ENCODE measurements around the gene PLSCR3. TPM values are rescaled to one million over a fixed set of nuclear protein-coding genes. Genes with fewer than 3 reads are reported as not detected.

The PLSCR3 gene
- total RNA-seq, 5 donors from 2014 or later (not counting 1 experiment from before 2014, with no cell fraction given) = 101 to 145 (median 140) TPM

GRCh38 chr17:7436556-7437368 lies 42.4 kb upstream of the PLSCR3 start:
- H3K27ac ChIP-seq (ENCODE audit: low read length) = peak overlapping the region; percentile 83
- ChIA-PET POLR2A (interaction anchor here (0.5 to 2.9 kb wide), 4 partner anchors 19 to 250 kb away, joined by 4 to 21 read pairs (median 6); partner anchors contain the start of genes POLR2A (in 1 of the 2) and TP53 (in 1 of the 2)), CTCF (interaction anchor here (0.5 to 2.9 kb wide), 22 partner anchors 9 to 391 kb away, joined by 3 to 26 read pairs (median 5); partner anchors contain the start of genes GABARAP (in 1 of the 2), SOX15 (in 1 of the 2), TMEM256 (in 1 of the 2) and TP53 (in 1 of the 2))
- Mint-ChIP-seq H3K27me3 (peaks cover 14 to 28% of the 10 kb centered on the region in 2 donors), H3K9me3 (no peaks in the 10 kb centered on the region), H3K27ac (peak overlapping the region; percentile 95 to 96), H3K36me3 (no peaks in the 10 kb centered on the region), H3K4me3 (peak overlapping the region; percentile 92 to 96 (median 93)), H3K4me1 (peaks cover 41 to 48% (median 45%) of the 10 kb centered on the region in 3 donors)
- no peaks in the 10 kb centered on the region for H3K9me3 ChIP-seq
- ATAC-seq (replicated peaks in 1 of 4) (peak; percentile 66 to 70 (median 68)), DNase-seq (peak; percentile 62 to 91 (median 77))
- WGBS (ENCODE audit: insufficient coverage) = 13% methylated on average over 92 of the region's 92 CpGs
- H3K36me3 ChIP-seq (ENCODE audit: control insufficient read depth in 2 of 2, extremely low read depth in 1 of 2, insufficient read depth in 1 of 2, low read length in 1 of 2) = no peaks in the 10 kb centered on the region
- H3K27me3 ChIP-seq (replicated peaks in 1 of 2; ENCODE audit: control insufficient read depth in 2 of 2, extremely low read depth in 1 of 2, insufficient read depth in 2 of 2, low read length in 1 of 2) = peaks cover 0 to 43% of the 10 kb centered on the region in 2 experiments
- peaks cover 13 to 58% of the 10 kb centered on the region in 2 experiments for H3K4me1 ChIP-seq (ENCODE audit: control insufficient read depth in 1 of 2, extremely low read depth in 1 of 2, insufficient read depth in 2 of 2, low read length in 2 of 2)
- peak overlapping the region; percentile 78 to 86 for H3K4me3 ChIP-seq (ENCODE audit: control insufficient read depth in 1 of 2, extremely low read depth in 1 of 2, low read length in 1 of 2)

GRCh38 chr17:7435676-7436555 lies 41.6 kb upstream of the PLSCR3 start:
- ATAC-seq (replicated peaks in 1 of 4) = peak; percentile 44 to 52 (median 48)
- H3K36me3 ChIP-seq (ENCODE audit: control insufficient read depth in 2 of 2, extremely low read depth in 1 of 2, insufficient read depth in 1 of 2, low read length in 1 of 2) = no peaks in the 10 kb centered on the region
- Mint-ChIP-seq H3K27me3 (peaks cover 12 to 20% of the 10 kb centered on the region in 2 donors), H3K4me1 (peaks cover 41 to 48% (median 44%) of the 10 kb centered on the region in 3 donors), H3K9me3 (no peaks in the 10 kb centered on the region), H3K27ac (peak overlapping the region; percentile 95 to 96), H3K36me3 (no peaks in the 10 kb centered on the region), H3K4me3 (peak overlapping the region; percentile 92 to 96 (median 93))
- no peaks in the 10 kb centered on the region for H3K9me3 ChIP-seq
- peak in 34 of 35 experiments; percentile 24 to 76 (median 43) for DNase-seq
- H3K4me1 ChIP-seq (ENCODE audit: control insufficient read depth in 1 of 2, extremely low read depth in 1 of 2, insufficient read depth in 2 of 2, low read length in 2 of 2) = peaks cover 13 to 58% of the 10 kb centered on the region in 2 experiments
- 12% methylated on average over 49 of the region's 49 CpGs for WGBS (ENCODE audit: insufficient coverage)
- H3K27me3 ChIP-seq (replicated peaks in 1 of 2; ENCODE audit: control insufficient read depth in 2 of 2, extremely low read depth in 1 of 2, insufficient read depth in 2 of 2, low read length in 1 of 2) = peaks cover 0 to 35% of the 10 kb centered on the region in 2 experiments
- CTCF ChIA-PET = interaction anchor here (0.5 to 2.9 kb wide), 29 partner anchors 10 to 390 kb away, joined by 3 to 26 read pairs (median 5); partner anchors contain the start of genes GABARAP (in 1 of the 2), SENP3 (in 1 of the 2), TMEM256 (in 1 of the 2) and TP53 (in 1 of the 2)
- H3K4me3 ChIP-seq (ENCODE audit: control insufficient read depth in 1 of 2, extremely low read depth in 1 of 2, low read length in 1 of 2) = peak overlapping the region; percentile 78 to 86
- peak overlapping the region; percentile 83 for H3K27ac ChIP-seq (ENCODE audit: low read length)
- POLR2A ChIA-PET = interaction anchor here in 1 of 2 donors (0.6 to 2.9 kb wide), 7 partner anchors 8 to 251 kb away, joined by 3 to 21 read pairs (median 6); partner anchors contain the start of genes POLR2A, TMEM256 and TP53

GRCh38 chr17:7432296-7432695 lies 38.0 kb upstream of the PLSCR3 start:
- no peaks in the 10 kb centered on the region for H3K27me3 Mint-ChIP-seq
- H3K4me1 Mint-ChIP-seq = peaks cover 14 to 20% (median 17%) of the 10 kb centered on the region in 3 donors
- no peaks in the 10 kb centered on the region for H3K36me3 ChIP-seq (ENCODE audit: control insufficient read depth in 2 of 2, extremely low read depth in 1 of 2, insufficient read depth in 1 of 2, low read length in 1 of 2)
- ChIA-PET CTCF (no interaction called here), POLR2A (no interaction called here)
- no peaks in the 10 kb centered on the region for H3K27me3 ChIP-seq (replicated peaks in 1 of 2; ENCODE audit: control insufficient read depth in 2 of 2, extremely low read depth in 1 of 2, insufficient read depth in 2 of 2, low read length in 1 of 2)
- H3K27ac Mint-ChIP-seq = no peak overlapping the region
- H3K9me3 ChIP-seq = no peaks in the 10 kb centered on the region
- H3K4me3 ChIP-seq (ENCODE audit: control insufficient read depth in 1 of 2, extremely low read depth in 1 of 2, low read length in 1 of 2) = no peak overlapping the region
- ATAC-seq (replicated peaks in 1 of 4) (no peak), DNase-seq (no peak)
- no peaks in the 10 kb centered on the region for H3K9me3 Mint-ChIP-seq
- no peaks in the 10 kb centered on the region for H3K36me3 Mint-ChIP-seq
- WGBS (ENCODE audit: insufficient coverage) = 93% methylated on average over 11 of the region's 11 CpGs
- no peak overlapping the region for H3K4me3 Mint-ChIP-seq
- peaks cover 0 to 22% of the 10 kb centered on the region in 2 experiments for H3K4me1 ChIP-seq (ENCODE audit: control insufficient read depth in 1 of 2, extremely low read depth in 1 of 2, insufficient read depth in 2 of 2, low read length in 2 of 2)
- no peak overlapping the region for H3K27ac ChIP-seq (ENCODE audit: low read length)

- CTCF ChIA-PET = interaction anchor here in 1 of 2 donors (0.5 kb wide), 1 partner anchor 36 kb away, joined by 6 read pairs; no protein-coding TSS in a partner anchor
- H3K27ac Mint-ChIP-seq = no peak overlapping the region
- H3K27me3 ChIP-seq (replicated peaks in 1 of 2; ENCODE audit: control insufficient read depth in 2 of 2, extremely low read depth in 1 of 2, insufficient read depth in 2 of 2, low read length in 1 of 2) = no peaks in the 10 kb centered on the region
- ATAC-seq (replicated peaks in 1 of 4) (no peak), DNase-seq (no peak)
- H3K36me3 ChIP-seq (ENCODE audit: control insufficient read depth in 2 of 2, extremely low read depth in 1 of 2, insufficient read depth in 1 of 2, low read length in 1 of 2) = no peaks in the 10 kb centered on the region
- POLR2A ChIA-PET = no interaction called here
- WGBS (ENCODE audit: insufficient coverage) = 83% methylated on average over 1 of the region's 1 CpG
- H3K4me3 ChIP-seq (ENCODE audit: control insufficient read depth in 1 of 2, extremely low read depth in 1 of 2, low read length in 1 of 2) = no peak overlapping the region
- H3K4me1 ChIP-seq (ENCODE audit: control insufficient read depth in 1 of 2, extremely low read depth in 1 of 2, insufficient read depth in 2 of 2, low read length in 2 of 2) = peaks cover 0 to 12% of the 10 kb centered on the region in 2 experiments
- no peaks in the 10 kb centered on the region for H3K27me3 Mint-ChIP-seq
- no peak overlapping the region for H3K4me3 Mint-ChIP-seq
- H3K4me1 Mint-ChIP-seq = peaks cover 8 to 12% (median 10%) of the 10 kb centered on the region in 3 donors
- no peaks in the 10 kb centered on the region for H3K36me3 Mint-ChIP-seq
- no peak overlapping the region for H3K27ac ChIP-seq (ENCODE audit: low read length)
- no peaks in the 10 kb centered on the region for H3K9me3 ChIP-seq
- no peaks in the 10 kb centered on the region for H3K9me3 Mint-ChIP-seq
These were observed 36.9 kb upstream of the PLSCR3 start for GRCh38 chr17:7431231-7431630.

- Mint-ChIP-seq H3K27ac (no peak overlapping the region), H3K27me3 (no peaks in the 10 kb centered on the region)
These were observed 35.4 kb upstream of the PLSCR3 start for GRCh38 chr17:7429722-7430121.

More at GRCh38 chr17:7429722-7430121, 35.4 kb upstream of the PLSCR3 start:
- no peaks in the 10 kb centered on the region for H3K9me3 ChIP-seq
- no peak overlapping the region for H3K27ac ChIP-seq (ENCODE audit: low read length)
- H3K4me3 Mint-ChIP-seq = no peak overlapping the region
- DNase-seq (no peak), ATAC-seq (replicated peaks in 1 of 4) (no peak)
- POLR2A ChIA-PET = no interaction called here
- H3K36me3 ChIP-seq (ENCODE audit: control insufficient read depth in 2 of 2, extremely low read depth in 1 of 2, insufficient read depth in 1 of 2, low read length in 1 of 2) = no peaks in the 10 kb centered on the region
- H3K4me1 ChIP-seq (ENCODE audit: control insufficient read depth in 1 of 2, extremely low read depth in 1 of 2, insufficient read depth in 2 of 2, low read length in 2 of 2) = peaks cover 0 to under 1% of the 10 kb centered on the region in 2 experiments
- H3K36me3 Mint-ChIP-seq = no peaks in the 10 kb centered on the region
- WGBS (ENCODE audit: insufficient coverage) = 86% methylated on average over 10 of the region's 10 CpGs
- H3K4me1 Mint-ChIP-seq = peaks cover 0 to under 1% (median 0%) of the 10 kb centered on the region in 3 donors
- CTCF ChIA-PET = no interaction called here
- H3K27me3 ChIP-seq (replicated peaks in 1 of 2; ENCODE audit: control insufficient read depth in 2 of 2, extremely low read depth in 1 of 2, insufficient read depth in 2 of 2, low read length in 1 of 2) = no peaks in the 10 kb centered on the region
- H3K4me3 ChIP-seq (ENCODE audit: control insufficient read depth in 1 of 2, extremely low read depth in 1 of 2, low read length in 1 of 2) = no peak overlapping the region
- no peaks in the 10 kb centered on the region for H3K9me3 Mint-ChIP-seq

Measured in T-cell (primary cell).